ENCODE data around the gene TDP2.
"Not testable (repeated sequence)": the region's sequence is repeated elsewhere in the genome, so short reads cannot be mapped to it uniquely, and the experiment has no call there.

TDP2 gene

DNA sequence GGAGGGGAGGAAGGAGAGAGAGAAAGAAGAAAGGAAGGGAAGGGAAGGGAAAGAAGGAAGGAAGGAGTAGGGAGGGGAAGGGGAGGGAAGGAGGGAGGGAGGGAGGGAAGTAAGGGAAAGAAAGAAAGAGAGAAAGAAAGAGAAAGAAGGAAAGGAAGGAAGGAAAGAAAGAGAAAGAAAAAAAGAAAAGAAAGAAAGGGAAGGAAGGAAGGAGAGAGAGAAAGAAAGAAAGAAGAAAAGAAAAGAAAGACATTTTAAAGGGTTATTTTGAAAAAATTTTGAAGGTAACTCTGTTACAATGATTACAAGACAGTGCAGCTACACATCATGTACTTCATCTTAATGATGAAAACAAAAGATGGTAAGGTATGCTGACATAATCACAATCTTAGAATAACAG lies 24.6 kb downstream of the TDP2 start:
- no peak overlapping the region for H3K4me3 ChIP-seq (ENCODE audit: low read depth, low read length)
- TF ChIP-seq, protein P1, sequence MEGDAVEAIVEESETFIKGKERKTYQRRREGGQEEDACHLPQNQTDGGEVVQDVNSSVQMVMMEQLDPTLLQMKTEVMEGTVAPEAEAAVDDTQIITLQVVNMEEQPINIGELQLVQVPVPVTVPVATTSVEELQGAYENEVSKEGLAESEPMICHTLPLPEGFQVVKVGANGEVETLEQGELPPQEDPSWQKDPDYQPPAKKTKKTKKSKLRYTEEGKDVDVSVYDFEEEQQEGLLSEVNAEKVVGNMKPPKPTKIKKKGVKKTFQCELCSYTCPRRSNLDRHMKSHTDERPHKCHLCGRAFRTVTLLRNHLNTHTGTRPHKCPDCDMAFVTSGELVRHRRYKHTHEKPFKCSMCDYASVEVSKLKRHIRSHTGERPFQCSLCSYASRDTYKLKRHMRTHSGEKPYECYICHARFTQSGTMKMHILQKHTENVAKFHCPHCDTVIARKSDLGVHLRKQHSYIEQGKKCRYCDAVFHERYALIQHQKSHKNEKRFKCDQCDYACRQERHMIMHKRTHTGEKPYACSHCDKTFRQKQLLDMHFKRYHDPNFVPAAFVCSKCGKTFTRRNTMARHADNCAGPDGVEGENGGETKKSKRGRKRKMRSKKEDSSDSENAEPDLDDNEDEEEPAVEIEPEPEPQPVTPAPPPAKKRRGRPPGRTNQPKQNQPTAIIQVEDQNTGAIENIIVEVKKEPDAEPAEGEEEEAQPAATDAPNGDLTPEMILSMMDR (IDR thresholded peaks at IDR 0.05; ENCODE audit: borderline replicate concordance, insufficient read depth, low read depth, low read length), result no peak

DNA sequence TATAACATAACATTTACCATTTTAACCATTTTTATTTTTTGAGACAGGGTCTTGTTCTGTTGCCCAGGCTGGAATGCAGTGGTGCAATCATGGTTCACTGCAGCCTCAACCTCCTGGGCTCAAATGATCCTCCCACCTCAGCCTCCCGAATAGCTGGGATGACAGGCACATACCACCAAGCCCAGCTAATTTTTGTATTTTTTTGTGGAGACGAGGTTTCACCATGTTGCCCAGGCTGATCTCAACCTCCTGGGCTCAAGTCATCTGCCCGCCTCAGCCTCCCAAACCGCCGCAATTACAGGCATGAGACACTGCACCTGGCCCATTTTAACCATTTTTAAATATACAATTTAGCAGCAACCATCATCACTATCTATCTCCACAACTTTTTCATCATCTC lies 26.1 kb downstream of the TDP2 start:
- not testable (repeated sequence) for H3K4me3 ChIP-seq (ENCODE audit: low read depth, low read length)

DNA sequence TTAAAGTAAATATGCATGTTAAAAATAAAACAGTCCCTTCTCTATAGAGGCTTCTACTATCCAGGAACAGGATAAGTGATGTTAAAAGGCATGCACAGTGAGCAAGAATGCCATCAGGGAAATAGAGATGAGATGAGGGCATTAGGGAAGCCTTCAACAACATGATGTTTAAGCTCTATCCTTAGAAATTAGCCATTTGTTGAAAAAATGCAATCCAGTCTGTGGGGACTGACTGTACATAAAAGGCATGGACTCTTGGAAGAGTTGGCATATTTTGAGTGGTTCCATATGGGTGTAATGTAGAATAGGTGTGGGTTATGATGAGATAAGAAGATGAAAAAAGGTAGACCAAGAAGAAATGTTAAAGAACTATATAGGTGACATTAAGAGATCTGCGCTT lies 26.5 kb downstream of the TDP2 start:
- H3K4me3 ChIP-seq (ENCODE audit: low read depth, low read length), result no peak overlapping the region
- TF ChIP-seq, protein P1 (IDR thresholded peaks at IDR 0.05; ENCODE audit: borderline replicate concordance, insufficient read depth, low read depth, low read length), result no peak

DNA sequence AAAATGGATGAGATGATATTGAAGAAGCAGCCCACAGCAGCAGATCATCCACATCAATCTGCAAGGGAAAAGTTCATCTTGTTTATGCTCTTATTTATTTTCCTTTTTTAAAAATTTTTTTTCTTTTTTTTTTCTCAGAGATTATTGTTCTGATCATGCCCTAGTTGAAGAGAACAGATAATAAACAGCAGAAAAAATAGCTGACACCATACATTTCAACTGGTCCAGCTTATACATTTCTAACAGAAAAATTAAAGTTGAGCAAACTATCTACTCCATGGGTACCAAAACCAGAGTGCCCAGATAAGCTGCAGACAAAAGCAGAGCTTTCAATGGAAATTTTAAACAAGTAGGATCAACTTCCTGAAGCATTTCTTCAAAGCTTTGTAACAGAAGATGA lies 30.0 kb downstream of the TDP2 start:
- TF ChIP-seq, protein P1 (IDR thresholded peaks at IDR 0.05; ENCODE audit: borderline replicate concordance, insufficient read depth, low read depth, low read length), result no peak
- H3K4me3 ChIP-seq (ENCODE audit: low read depth, low read length), result no peak overlapping the region

DNA sequence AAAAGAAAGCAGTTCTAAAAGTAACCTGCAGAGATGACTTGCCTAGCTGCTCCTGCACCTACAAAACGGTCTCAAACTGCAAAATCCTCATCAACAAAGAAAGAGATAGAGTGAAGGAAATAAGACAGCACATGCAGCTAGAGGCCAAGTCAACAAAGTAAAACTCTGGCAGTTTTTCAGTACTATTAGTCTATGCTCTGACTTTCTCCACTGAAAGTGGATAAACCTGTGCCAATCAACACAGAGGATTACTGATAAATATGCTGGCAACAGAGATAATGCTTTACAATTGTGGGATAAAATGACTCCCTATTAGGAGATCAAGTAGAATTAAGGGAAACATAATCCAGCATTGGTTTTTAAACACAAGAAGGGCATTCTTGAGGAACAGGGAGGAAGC lies 34.1 kb downstream of the TDP2 start:
- H3K4me3 ChIP-seq (ENCODE audit: low read depth, low read length), result no peak overlapping the region
- TF ChIP-seq, protein P1 (IDR thresholded peaks at IDR 0.05; ENCODE audit: borderline replicate concordance, insufficient read depth, low read depth, low read length), result no peak

DNA sequence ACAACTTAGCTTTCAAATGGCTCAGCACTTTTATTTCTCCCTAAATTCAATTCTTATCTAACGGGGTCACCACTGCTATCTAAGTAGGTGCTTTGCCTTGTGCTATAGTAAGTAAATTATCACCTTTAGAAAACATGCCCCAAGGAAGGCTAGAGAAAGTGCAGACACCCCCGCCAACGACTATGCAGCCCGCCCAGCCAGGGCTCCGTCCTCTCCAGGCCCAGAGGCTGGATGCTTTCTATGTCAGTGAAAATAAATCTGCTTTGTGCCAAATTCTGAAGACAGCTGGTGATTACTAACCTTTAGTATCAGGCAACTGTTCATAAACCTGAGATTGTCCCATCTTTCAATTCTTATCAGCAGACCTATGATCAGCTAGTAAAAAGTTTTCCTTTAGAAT lies 35.0 kb downstream of the TDP2 start:
- TF ChIP-seq, protein P1 (IDR thresholded peaks at IDR 0.05; ENCODE audit: borderline replicate concordance, insufficient read depth, low read depth, low read length), result no peak
- H3K4me3 ChIP-seq (ENCODE audit: low read depth, low read length), result no peak overlapping the region

DNA sequence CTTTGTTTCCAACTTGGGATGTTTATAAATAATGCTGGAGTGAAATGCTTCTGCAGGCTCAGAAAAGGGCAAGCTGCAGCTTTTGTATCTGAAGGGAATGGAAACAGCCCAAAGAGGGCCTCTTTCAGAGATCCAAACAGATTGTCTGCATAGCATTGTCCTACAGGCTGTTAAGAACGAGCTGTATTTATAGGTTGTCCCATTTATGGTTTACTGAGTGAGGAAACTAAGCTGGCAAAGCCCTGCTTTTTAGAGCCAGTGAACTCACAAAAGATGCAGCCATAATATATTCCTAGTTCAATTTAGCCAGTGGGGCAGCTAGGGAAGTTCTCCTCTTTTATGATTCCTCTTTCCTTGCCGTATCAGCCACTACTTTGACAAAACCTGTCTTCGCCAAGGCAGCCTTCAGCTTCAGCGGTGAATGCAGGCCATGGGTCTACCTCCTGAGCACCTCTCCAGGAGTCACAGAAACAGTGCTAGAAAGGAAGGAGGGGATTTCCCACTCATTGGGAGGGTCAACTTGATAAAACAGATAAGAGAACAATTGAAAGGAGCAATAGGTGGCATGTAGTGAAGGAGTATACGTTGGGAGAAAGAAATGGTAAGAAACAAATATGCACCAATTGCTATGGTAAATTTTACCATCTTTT lies 35.7 kb downstream of the TDP2 start:
- TF ChIP-seq, protein P1 (IDR thresholded peaks at IDR 0.05; ENCODE audit: borderline replicate concordance, insufficient read depth, low read depth, low read length), result no peak
- H3K4me3 ChIP-seq (ENCODE audit: low read depth, low read length), result no peak overlapping the region
